GM21528 (cell line): ENCODE measurements around the gene HOXA3.

ENCODE experiments used
- ATAC-seq: cut with Tn5 transposase; IDR thresholded peaks from one replicate; pipeline ENCODE4 v1.9.1; 2021; ENCODE audit warnings: mild to moderate bottlenecking, moderate library complexity; ENCODE audit not compliant: unreplicated experiment, low FRiP score

Gene HOXA3

GRCh38 chr7:27151931-27152815 is at the start of gene HOXA3:
Gene HOXA3 (minus strand): TSS chr7:27152583. CDS start chr7:27110640, 41,943 bp downstream.
- no peak for ATAC-seq

- no peak for ATAC-seq
Observed at GRCh38 chr7:27201580-27202017, 49.2 kb upstream of the HOXA3 start.

- ATAC-seq = no peak
Observed at GRCh38 chr7:27200761-27201579, 48.6 kb upstream of the HOXA3 start.

GRCh38 chr7:27199849-27200760 is 47.7 kb upstream of the HOXA3 start, which contains the start of gene HOXA13:
Gene HOXA13 (minus strand): TSS chr7:27200091. CDS start chr7:27200077, 14 bp downstream.
- no peak for ATAC-seq

GRCh38 chr7:27198871-27199801 is 46.8 kb upstream of the HOXA3 start:
- ATAC-seq = no peak

- no peak for ATAC-seq
Observed at GRCh38 chr7:27198138-27198841, 45.9 kb upstream of the HOXA3 start.

- no peak for ATAC-seq
Observed at GRCh38 chr7:27197137-27198042, 45.0 kb upstream of the HOXA3 start.

GRCh38 chr7:27196287-27196767 is 43.9 kb upstream of the HOXA3 start:
- no peak for ATAC-seq

GRCh38 chr7:27194686-27195379 is 42.5 kb upstream of the HOXA3 start:
- no peak for ATAC-seq

GRCh38 chr7:27194002-27194352 is 41.6 kb upstream of the HOXA3 start:
- no peak for ATAC-seq

- ATAC-seq = no peak
Observed at GRCh38 chr7:27193335-27194001, 41.1 kb upstream of the HOXA3 start.

- ATAC-seq = no peak
Observed at GRCh38 chr7:27192546-27193334, 40.4 kb upstream of the HOXA3 start.

- no peak for ATAC-seq
Observed at GRCh38 chr7:27191833-27192545, 39.6 kb upstream of the HOXA3 start.

GRCh38 chr7:27191161-27191731 is 38.9 kb upstream of the HOXA3 start:
- no peak for ATAC-seq
